H1 (cell line): Measurements from ENCODE around the gene ITGB2. TPM values are rescaled to one million over a fixed set of nuclear protein-coding genes. Genes with fewer than 3 reads are reported as not detected.

Experiments
- CTCF ChIA-PET: fragments of 300-600 bp; sonication (Branson Sonifier 250); formaldehyde crosslinking; loops from one replicate; lab custom pipeline; 2021; ENCODE audit not compliant: partially characterized antibody; lab: Charles Lee
- POLR2A ChIA-PET: fragments of 300-600 bp; sonication (Branson Sonifier 250); formaldehyde crosslinking; loops from one replicate; lab custom pipeline; 2021; ENCODE audit warnings: inconsistent platforms; ENCODE audit not compliant: partially characterized antibody; lab: Charles Lee
- DNase-seq, 2 experiments: peaks; one replicate each; pipeline versions ENCODE4 v3.0.0 to v3.0.0-alpha.2; 2010 to 2022; ENCODE audit warnings: low spot score in 2 of 2, low read depth in 1 of 2, mixed read lengths in 1 of 2
- FAIRE-seq: peaks from 2 replicates; lab custom pipeline; 2011; peaks lifted over from hg19 to GRCh38; lab: Jason Lieb, UNC
- H2AFZ ChIP-seq: 2 replicates; pipeline ENCODE4 v1.8.1; 2012; ENCODE audit warnings: low read length, inconsistent platforms
- H2AK5ac ChIP-seq: 2 replicates; pipeline ENCODE4 v1.6.1; 2013; ENCODE audit warnings: low read depth, low read length
- H2BK120ac ChIP-seq: replicated peaks from 2 replicates; pipeline ENCODE3; 2013; ENCODE audit warnings: low read depth, low read length, inconsistent platforms
- H2BK12ac ChIP-seq: 2 replicates; pipeline ENCODE4 v1.6.1; 2013; ENCODE audit warnings: low read depth, low read length
- H2BK15ac ChIP-seq: 2 replicates; pipeline ENCODE4 v1.6.1; 2013; ENCODE audit warnings: low read length
- H2BK20ac ChIP-seq: 2 replicates; pipeline ENCODE4 v1.6.1; 2013; ENCODE audit warnings: low read length
- H2BK5ac ChIP-seq: 2 replicates; pipeline ENCODE4 v1.6.1; 2013; ENCODE audit warnings: low read depth, low read length
- H3K14ac ChIP-seq: 2 replicates; pipeline ENCODE4 v1.6.1; 2013; ENCODE audit warnings: inconsistent platforms; ENCODE audit not compliant: insufficient read length
- H3K18ac ChIP-seq: 2 replicates; pipeline ENCODE4 v1.6.1; 2013; ENCODE audit warnings: low read length; ENCODE audit errors: extremely low read depth
- H3K23ac ChIP-seq: 2 replicates; pipeline ENCODE4 v1.6.1; 2013; ENCODE audit warnings: inconsistent platforms; ENCODE audit not compliant: insufficient read length
- H3K23me2 ChIP-seq: 2 replicates; pipeline ENCODE4 v1.6.1; 2013; ENCODE audit warnings: low read depth, low read length
- H3K27ac ChIP-seq: 2 replicates; pipeline ENCODE4 v1.6.1; 2011; ENCODE audit warnings: low read depth, low read length, inconsistent platforms
- H3K27me3 ChIP-seq, 4 experiments: replicated peaks in 1 of 4; 1 replicate in 1 of 4; 2 replicates in 3 of 4; pipeline versions ENCODE4 v1.6.1 to v1.8.1; 2011 to 2013; ENCODE audit warnings: low read length in 3 of 4, mild to moderate bottlenecking in 3 of 4, inconsistent platforms in 2 of 4, mixed read lengths in 2 of 4, moderate library complexity in 1 of 4; ENCODE audit not compliant: control insufficient read depth in 3 of 4, insufficient read depth in 3 of 4; ENCODE audit errors: extremely low read depth in 1 of 4
- H3K36me3 ChIP-seq, 4 experiments: 2 replicates each; pipeline versions ENCODE4 v1.6.1 to v1.8.1; 2011 to 2013; ENCODE audit warnings: mild to moderate bottlenecking in 4 of 4, low read length in 3 of 4, moderate library complexity in 2 of 4, control low read depth in 1 of 4, inconsistent platforms in 1 of 4; ENCODE audit not compliant: insufficient read depth in 4 of 4, control insufficient read depth in 2 of 4
- H3K4ac ChIP-seq: replicated peaks from 2 replicates; pipeline ENCODE3; 2013; ENCODE audit warnings: low read length, low read depth, mixed read lengths, inconsistent platforms; ENCODE audit not compliant: insufficient read length
- H3K4me1 ChIP-seq, 4 experiments: replicated peaks in 1 of 4; 1 replicate in 1 of 4; 2 replicates in 3 of 4; pipeline versions ENCODE4 v1.6.1 to v1.8.1; 2011 to 2013; ENCODE audit warnings: low read length in 3 of 4, inconsistent platforms in 2 of 4, mixed read lengths in 1 of 4; ENCODE audit not compliant: insufficient read depth in 4 of 4, control insufficient read depth in 3 of 4
- H3K4me2 ChIP-seq, 2 experiments: 2 replicates each; pipeline versions ENCODE4 v1.6.1 to v1.8.1; 2011 to 2013; ENCODE audit warnings: low read depth in 2 of 2, low read length in 2 of 2, control low read depth in 1 of 2, inconsistent platforms in 1 of 2, mild to moderate bottlenecking in 1 of 2; ENCODE audit not compliant: insufficient read depth in 1 of 2
- H3K4me3 ChIP-seq, 4 experiments: fragments of 200-600, 300-600 bp in 1 of 4; sonication (generic), shearing (Covaris generic), sonication (Bioruptor Twin) in 1 of 4; 2 replicates each; pipeline versions ENCODE4 v1.5.1 to v1.8.1; 2011 to 2016; ENCODE audit warnings: low read length in 4 of 4, low read depth in 3 of 4, control low read depth in 2 of 4, inconsistent platforms in 2 of 4, mild to moderate bottlenecking in 2 of 4, mixed read lengths in 1 of 4, moderate library complexity in 1 of 4; ENCODE audit not compliant: insufficient read depth in 2 of 4; ENCODE audit errors: extremely low read depth in 1 of 4
- H3K56ac ChIP-seq: replicated peaks from 2 replicates; pipeline ENCODE3; 2013; ENCODE audit warnings: low read depth, mild to moderate bottlenecking, mixed read lengths, low read length, inconsistent platforms; ENCODE audit not compliant: insufficient read length
- H3K79me1 ChIP-seq: 2 replicates; pipeline ENCODE4 v1.6.1; 2013; ENCODE audit warnings: low read depth, low read length, control low read depth
- H3K79me2 ChIP-seq, 2 experiments: 2 replicates each; pipeline versions ENCODE4 v1.6.1 to v1.8.1; 2012 to 2013; ENCODE audit warnings: low read length in 2 of 2, mild to moderate bottlenecking in 2 of 2, inconsistent platforms in 1 of 2; ENCODE audit not compliant: insufficient read depth in 2 of 2, control insufficient read depth in 1 of 2
- H3K9ac ChIP-seq, 4 experiments: replicated peaks in 1 of 4; 1 replicate in 1 of 4; 2 replicates in 3 of 4; pipeline versions ENCODE4 v1.6.1 to v1.8.1; 2011 to 2013; ENCODE audit warnings: low read depth in 3 of 4, low read length in 3 of 4, control low read depth in 2 of 4, mild to moderate bottlenecking in 2 of 4, moderate library complexity in 2 of 4, inconsistent platforms in 1 of 4; ENCODE audit errors: extremely low read depth in 1 of 4
- H3K9me3 ChIP-seq, 2 experiments: 2 replicates each; pipeline versions ENCODE4 v1.6.1 to v1.8.1; 2012 to 2013; ENCODE audit warnings: mild to moderate bottlenecking in 2 of 2, moderate library complexity in 2 of 2, control low read depth in 1 of 2, inconsistent platforms in 1 of 2, low read depth in 1 of 2, low read length in 1 of 2, mixed read lengths in 1 of 2; ENCODE audit not compliant: insufficient read depth in 2 of 2
- H4K20me1 ChIP-seq, 2 experiments: replicated peaks in 1 of 2; 2 replicates each; pipeline versions ENCODE3 to v1.8.1; 2011 to 2013; ENCODE audit warnings: inconsistent platforms in 2 of 2, low read length in 2 of 2, mild to moderate bottlenecking in 1 of 2; ENCODE audit not compliant: insufficient read depth in 2 of 2, control insufficient read depth in 1 of 2
- H4K5ac ChIP-seq: 2 replicates; pipeline ENCODE4 v1.6.1; 2013; ENCODE audit warnings: low read length, low read depth, mixed read lengths, inconsistent platforms; ENCODE audit not compliant: insufficient read length
- H4K8ac ChIP-seq: 2 replicates; pipeline ENCODE4 v1.8.0; 2013; ENCODE audit warnings: mild to moderate bottlenecking, moderate library complexity, low read length, inconsistent platforms; ENCODE audit not compliant: insufficient read depth; ENCODE audit errors: extremely low read depth
- H4K91ac ChIP-seq: replicated peaks from 2 replicates; pipeline ENCODE3; 2013; ENCODE audit warnings: low read length, mixed read lengths, inconsistent platforms; ENCODE audit not compliant: insufficient read length
- ATF3 ChIP-seq: IDR thresholded peaks from 2 replicates; pipeline ENCODE4 v1.6.1; 2011; ENCODE audit warnings: low read depth, mild to moderate bottlenecking, low read length; ENCODE audit not compliant: insufficient read depth
- NANOG ChIP-seq: IDR thresholded peaks from 2 replicates; pipeline ENCODE4 v1.6.1; 2011; ENCODE audit warnings: low read length, low read depth, mild to moderate bottlenecking, inconsistent platforms; ENCODE audit not compliant: insufficient read depth, poor library complexity, severe bottlenecking
- POLR2A ChIP-seq, 2 experiments: IDR thresholded peaks; 1 replicate in 1 of 2; 2 replicates in 1 of 2; pipeline ENCODE4 v1.6.1; 2011; ENCODE audit warnings: low read depth in 2 of 2, low read length in 2 of 2, mild to moderate bottlenecking in 2 of 2; ENCODE audit errors: control extremely low read depth in 1 of 2
- SIX5 ChIP-seq: IDR thresholded peaks from 2 replicates; pipeline ENCODE4 v1.6.1; 2011; ENCODE audit warnings: mild to moderate bottlenecking, low read depth, low read length
- SRF ChIP-seq: IDR thresholded peaks from 2 replicates; pipeline ENCODE4 v1.6.1; 2011; ENCODE audit warnings: mild to moderate bottlenecking, low read depth, low read length, moderate library complexity
- TAF1 ChIP-seq: IDR thresholded peaks from 2 replicates; pipeline ENCODE4 v1.6.1; 2011; ENCODE audit warnings: mild to moderate bottlenecking, low read depth, low read length
- TBP ChIP-seq: IDR thresholded peaks from 2 replicates; pipeline ENCODE4 v1.6.1; 2011; ENCODE audit warnings: low read depth, low read length, improper control_type of control experiment
- USF2 ChIP-seq: IDR thresholded peaks from 2 replicates; pipeline ENCODE4 v1.6.1; 2011; ENCODE audit warnings: low read length, improper control_type of control experiment
- YY1 ChIP-seq: IDR thresholded peaks from 2 replicates; pipeline ENCODE4 v1.6.1; 2011; ENCODE audit warnings: low read depth, mild to moderate bottlenecking, low read length
- WGBS, 2 experiments: shearing (Covaris generic) in 1 of 2; methylation state at CpG; one replicate each; pipeline versions ENCODE4 v1.1.6 to v1.1.7; 2013 to 2015; ENCODE audit warnings: low lambda C conversion rate in 2 of 2, mixed read lengths in 2 of 2, inconsistent platforms in 1 of 2, low coverage in 1 of 2, missing lambda C conversion rate in 1 of 2; ENCODE audit not compliant: insufficient replicate concordance in 2 of 2, insufficient coverage in 1 of 2, insufficient read length in 1 of 2; ENCODE audit errors: extremely low coverage in 1 of 2, missing lambda C conversion rate in 1 of 2; 5-methylcytosine and 5-hydroxymethylcytosine counted together
- polyA plus RNA-seq, 7 experiments: library from polyadenylated mRNA; depleted of rRNA in 3 of 7; stranded (reverse) in 5 of 7; unstranded in 2 of 7; fragments of >200 nt in 5 of 7; fragments of 200-250 nt in 2 of 7; gene quantifications; 1 replicate in 5 of 7; 2 replicates in 1 of 7; 4 replicates in 1 of 7; pipeline versions ENCODE4 v1.2.1 to v1.2.3, GENCODE V29; 2011 to 2013; ENCODE audit warnings: missing spikeins in 2 of 7, mixed read lengths in 2 of 7
- total RNA-seq: library from RNA; stranded (reverse); fragmentation: NEBNext Ultra II Directional; extraction: Animal tissue kit (Norgen Biotek cat#: 25700); gene quantifications from 2 replicates; pipeline ENCODE4 v1.2.1, GENCODE V29; 2021

The ITGB2 gene
- total and polyA plus RNA-seq, 2 of the 8 experiments (the other 6 are each of a cell fraction or from before 2014, with no cell fraction given): 0.24 to 0.63 TPM

GRCh38 chr21:44956356-44957046, 35.8 kb upstream of the ITGB2 start:
- Histone ChIP-seq H3K79me2 (peaks cover 0 to 58% of the 10 kb centered on the region in 2 experiments; a peak in 3 of 4 replicates), H3K27ac (no peak overlapping the region; the same call in 1 of the 2 replicates), H2BK12ac (no peak overlapping the region), H2BK15ac (no peak overlapping the region), H3K4me1 (no peaks in the 10 kb centered on the region), H3K36me3 (peaks cover 5 to 29% (median 17%) of the 10 kb centered on the region in 4 experiments; a peak in 6 of 8 replicates), H4K8ac (no peak overlapping the region), H3K14ac (no peak overlapping the region), H4K5ac (no peak overlapping the region), H2AFZ (no peak overlapping the region), H3K23ac (no peak overlapping the region), H3K9ac (no peak overlapping the region), H2AK5ac (no peak overlapping the region), H3K27me3 (no peaks in the 10 kb centered on the region), H3K4ac (no peak overlapping the region), H3K4me3 (no peak overlapping the region), H4K91ac (no peak overlapping the region), H3K18ac (no peak overlapping the region), H3K23me2 (no peaks in the 10 kb centered on the region), H2BK5ac (no peak overlapping the region), H3K4me2 (no peak overlapping the region), H4K20me1 (peaks cover 19 to 53% of the 10 kb centered on the region in 2 experiments), H3K56ac (no peak overlapping the region), H3K79me1 (peaks cover 21% of the 10 kb centered on the region), H2BK20ac (no peak overlapping the region), H2BK120ac (no peak overlapping the region), H3K9me3 (no peaks in the 10 kb centered on the region)
- ChIA-PET CTCF (interaction anchor here (0.9 to 5.7 kb wide), 6 partner anchors 8 to 182 kb away, joined by 3 to 29 read pairs (median 4); no protein-coding TSS in a partner anchor), POLR2A (interaction anchor here (1.4 kb wide), 1 partner anchor 24 kb away, joined by 3 read pairs; no protein-coding TSS in a partner anchor)
- FAIRE-seq: no peak
- WGBS, 2 experiments: 95% methylated on average over 29 of the region's 35 CpGs; no CpG with 5 or more reads in 1 of the 2 experiments
- DNase-seq: no peak
- TF ChIP-seq SIX5 (no peak), NANOG (no peak), YY1 (no peak), POLR2A (IDR thresholded peaks at IDR 0.05; ENCODE audit: control extremely low read depth in 1 of 2, low read depth in 2 of 2, low read length in 2 of 2) (no peak), TBP (no peak), TAF1 (no peak), SRF (no peak), USF2 (no peak), ATF3 (no peak)
